ENCODE data around the gene PCDH17.

PCDH17 gene

GRCh38 chr13:57636816-57637215 is 5.3 kb downstream of the PCDH17 start:
- DNase-seq (ENCODE audit: low read depth): no peak

- DNase-seq (ENCODE audit: low read depth): no peak
Measured at GRCh38 chr13:57637515-57637914, 6.0 kb downstream of the PCDH17 start.

GRCh38 chr13:57638186-57638890 is 6.8 kb downstream of the PCDH17 start:
- no peak for DNase-seq (ENCODE audit: low read depth)

GRCh38 chr13:57640607-57641006 is 9.1 kb downstream of the PCDH17 start:
- DNase-seq (ENCODE audit: low read depth): no peak

GRCh38 chr13:57641051-57641450 is 9.5 kb downstream of the PCDH17 start:
- no peak for DNase-seq (ENCODE audit: low read depth)

GRCh38 chr13:57644106-57644505 is 12.6 kb downstream of the PCDH17 start:
- DNase-seq (ENCODE audit: low read depth): no peak

GRCh38 chr13:57653229-57653989 is 21.9 kb downstream of the PCDH17 start:
- no peak for DNase-seq (ENCODE audit: low read depth)

- no peak for DNase-seq (ENCODE audit: low read depth)
Measured at GRCh38 chr13:57665481-57665880, 33.9 kb downstream of the PCDH17 start.

GRCh38 chr13:57666131-57666953 is 34.8 kb downstream of the PCDH17 start:
- DNase-seq (ENCODE audit: low read depth): no peak

- no peak for DNase-seq (ENCODE audit: low read depth)
Measured at GRCh38 chr13:57672168-57672567, 40.6 kb downstream of the PCDH17 start.

GRCh38 chr13:57673197-57673596 is 41.7 kb downstream of the PCDH17 start:
- no peak for DNase-seq (ENCODE audit: low read depth)

GRCh38 chr13:57675526-57675925 is 44.0 kb downstream of the PCDH17 start:
- no peak for DNase-seq (ENCODE audit: low read depth)

GRCh38 chr13:57680609-57681008 is 49.1 kb downstream of the PCDH17 start:
- DNase-seq (ENCODE audit: low read depth): no peak

GRCh38 chr13:57682128-57682716 is 50.7 kb downstream of the PCDH17 start:
- no peak for DNase-seq (ENCODE audit: low read depth)

GRCh38 chr13:57698851-57699250 is 67.3 kb downstream of the PCDH17 start:
- no peak for DNase-seq (ENCODE audit: low read depth)

- DNase-seq (ENCODE audit: low read depth): no peak
Measured at GRCh38 chr13:57704031-57704430, 72.5 kb downstream of the PCDH17 start.

GRCh38 chr13:57716295-57716694 is 84.8 kb downstream of the PCDH17 start:
- DNase-seq (ENCODE audit: low read depth): no peak

- no peak for DNase-seq (ENCODE audit: low read depth)
Measured at GRCh38 chr13:57724486-57725272, 93.1 kb downstream of the PCDH17 start.

- no peak for DNase-seq (ENCODE audit: low read depth)
Measured at GRCh38 chr13:57725480-57725879, 93.9 kb downstream of the PCDH17 start.

GRCh38 chr13:57726981-57727380 is 95.4 kb downstream of the PCDH17 start:
- DNase-seq (ENCODE audit: low read depth): no peak

GRCh38 chr13:57734306-57734705 is 102.8 kb downstream of the PCDH17 start:
- DNase-seq (ENCODE audit: low read depth): no peak

- no peak for DNase-seq (ENCODE audit: low read depth)
Measured at GRCh38 chr13:57739089-57739488, 107.5 kb downstream of the PCDH17 start.

Measured in activated gamma-delta T cell treated with anti-CD3 and anti-CD28 coated beads, Interleukin-2, amount 50 U/mL, for 16 hours (primary cell).